ENCODE data around the gene GBGT1. TPM values are rescaled to one million over a fixed set of nuclear protein-coding genes. Genes with fewer than 3 reads are reported as not detected.

Gene GBGT1
- total RNA-seq, 4 donors from 2014 or later: 11.3 to 18.0 (median 15.6) TPM

DNA sequence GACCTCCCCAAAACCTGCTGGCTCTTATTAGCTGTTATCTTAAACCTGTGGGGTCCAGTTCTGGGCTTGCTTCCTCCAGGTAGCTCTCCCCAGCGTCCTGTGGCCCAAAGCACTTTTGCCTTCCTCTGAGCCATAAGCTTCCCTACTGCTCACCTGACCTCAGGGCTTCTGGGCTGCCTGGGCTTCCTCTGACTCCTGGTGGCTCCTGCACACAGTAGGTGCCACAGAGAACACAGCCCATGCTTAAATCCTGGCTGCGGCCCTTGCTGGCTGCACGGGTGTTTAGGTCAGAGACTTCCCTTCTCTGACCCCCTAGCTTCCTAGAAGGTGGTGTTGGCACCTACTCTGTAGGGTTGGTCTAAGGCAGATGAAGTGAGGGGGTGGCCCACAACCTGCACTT lies 45.1 kb downstream of the GBGT1 start:
- Histone ChIP-seq H3K27me3 (no peaks in the 10 kb centered on the region), H3K27ac (peak overlapping the region in 3 of 4 donors; percentile 91 to 94 (median 91)), H3K4me3 (no peak overlapping the region), H3K4me1 (peaks cover 0 to 88% (median 68%) of the 10 kb centered on the region in 3 donors), H3K36me3 (no peaks in the 10 kb centered on the region), H3K9me3 (no peaks in the 10 kb centered on the region)
- ATAC-seq: no peak
- 53% methylated on average over 3 of the region's 3 CpGs; no CpG with 5 or more reads in 1 of the 2 donors for WGBS, 2 donors (ENCODE audit: low coverage in 1 of 2)
- TF ChIP-seq, protein P1, sequence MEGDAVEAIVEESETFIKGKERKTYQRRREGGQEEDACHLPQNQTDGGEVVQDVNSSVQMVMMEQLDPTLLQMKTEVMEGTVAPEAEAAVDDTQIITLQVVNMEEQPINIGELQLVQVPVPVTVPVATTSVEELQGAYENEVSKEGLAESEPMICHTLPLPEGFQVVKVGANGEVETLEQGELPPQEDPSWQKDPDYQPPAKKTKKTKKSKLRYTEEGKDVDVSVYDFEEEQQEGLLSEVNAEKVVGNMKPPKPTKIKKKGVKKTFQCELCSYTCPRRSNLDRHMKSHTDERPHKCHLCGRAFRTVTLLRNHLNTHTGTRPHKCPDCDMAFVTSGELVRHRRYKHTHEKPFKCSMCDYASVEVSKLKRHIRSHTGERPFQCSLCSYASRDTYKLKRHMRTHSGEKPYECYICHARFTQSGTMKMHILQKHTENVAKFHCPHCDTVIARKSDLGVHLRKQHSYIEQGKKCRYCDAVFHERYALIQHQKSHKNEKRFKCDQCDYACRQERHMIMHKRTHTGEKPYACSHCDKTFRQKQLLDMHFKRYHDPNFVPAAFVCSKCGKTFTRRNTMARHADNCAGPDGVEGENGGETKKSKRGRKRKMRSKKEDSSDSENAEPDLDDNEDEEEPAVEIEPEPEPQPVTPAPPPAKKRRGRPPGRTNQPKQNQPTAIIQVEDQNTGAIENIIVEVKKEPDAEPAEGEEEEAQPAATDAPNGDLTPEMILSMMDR (IDR thresholded peaks at IDR 0.05): no peak
- TF ChIP-seq POLR2AphosphoS5 (IDR thresholded peaks at IDR 0.05) (no peak), EP300 (IDR thresholded peaks at IDR 0.05) (no peak), POLR2A (IDR thresholded peaks at IDR 0.05) (no peak)

DNA sequence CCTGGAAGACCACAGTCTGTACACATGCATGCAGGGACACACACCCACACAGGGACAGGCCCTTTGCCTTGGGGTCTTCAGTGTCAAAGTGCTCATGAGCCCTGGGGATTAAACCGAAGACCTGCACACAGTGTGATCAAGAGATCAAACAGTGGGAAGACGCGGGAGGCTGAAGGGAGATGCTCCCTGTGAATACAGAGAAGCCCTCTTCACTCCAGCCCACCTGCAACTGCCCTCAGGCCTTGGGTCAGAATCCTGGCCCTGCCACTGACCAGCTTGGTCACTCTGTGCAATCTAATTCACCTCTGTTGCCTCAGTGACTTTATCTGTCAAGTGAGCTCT lies 45.6 kb downstream of the GBGT1 start:
- Histone ChIP-seq H3K27ac (peak overlapping the region in 3 of 4 donors; percentile 91 to 94 (median 91)), H3K4me1 (peaks cover 0 to 92% (median 72%) of the 10 kb centered on the region in 3 donors), H3K36me3 (no peaks in the 10 kb centered on the region), H3K27me3 (no peaks in the 10 kb centered on the region), H3K4me3 (no peak overlapping the region), H3K9me3 (no peaks in the 10 kb centered on the region)
- ATAC-seq: no peak
- no peak for TF ChIP-seq POLR2AphosphoS5 (IDR thresholded peaks at IDR 0.05)
- TF ChIP-seq, protein P1 (IDR thresholded peaks at IDR 0.05): no peak
- no peak for TF ChIP-seq EP300 (IDR thresholded peaks at IDR 0.05)
- TF ChIP-seq POLR2A (IDR thresholded peaks at IDR 0.05): no peak
- WGBS, 2 donors (ENCODE audit: low coverage in 1 of 2): no CpG with 5 or more reads among the region's 3 CpGs

DNA sequence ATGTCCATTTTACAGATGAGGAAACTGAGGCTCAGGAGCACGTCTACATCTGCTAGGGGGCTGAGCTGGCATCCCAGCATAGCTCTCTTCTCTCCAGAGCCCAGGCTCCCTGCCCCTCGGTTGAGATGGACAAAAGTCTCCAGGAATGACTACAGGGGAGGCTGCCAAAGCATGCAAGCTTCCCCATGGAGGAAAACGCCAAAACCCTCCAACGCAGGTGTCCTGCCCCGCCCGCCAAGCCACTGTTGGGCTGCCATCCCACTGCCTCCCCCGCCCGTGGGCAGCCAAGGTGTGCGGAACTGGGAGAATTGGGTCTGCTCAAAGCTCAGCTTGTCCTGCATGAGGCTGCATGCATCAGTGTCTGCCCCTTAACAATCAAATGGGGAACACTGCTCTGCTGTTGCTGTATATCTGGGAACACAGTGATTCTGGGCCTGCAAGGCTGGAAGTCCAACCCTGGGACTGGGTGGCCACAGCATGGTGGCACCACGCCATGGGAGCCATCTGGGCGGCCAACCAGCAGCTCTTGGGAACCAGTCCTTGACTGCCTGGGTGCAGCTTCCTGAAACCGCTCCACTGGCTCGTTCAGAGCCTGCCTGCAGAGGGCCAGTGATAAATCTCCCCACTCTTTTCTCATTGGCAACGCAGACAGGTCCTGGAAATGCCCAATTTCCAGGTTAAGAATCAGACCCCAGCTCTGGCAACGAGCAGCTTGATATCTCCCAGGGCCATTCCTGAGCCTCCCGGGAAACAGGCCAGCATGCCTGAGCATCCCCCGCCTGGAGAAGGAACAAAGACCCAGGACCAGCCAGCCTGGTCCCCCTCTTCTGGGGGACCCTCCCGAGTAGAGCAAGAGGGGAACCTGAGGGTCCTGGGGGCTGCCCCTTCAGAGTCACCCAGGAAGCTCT lies 46.2 kb downstream of the GBGT1 start:
- peaks cover 0 to 95% (median 78%) of the 10 kb centered on the region in 3 donors for H3K4me1 ChIP-seq
- no peak for TF ChIP-seq EP300 (IDR thresholded peaks at IDR 0.05)
- TF ChIP-seq, protein P1 (IDR thresholded peaks at IDR 0.05): no peak
- no peak for TF ChIP-seq POLR2A (IDR thresholded peaks at IDR 0.05)
- TF ChIP-seq POLR2AphosphoS5 (IDR thresholded peaks at IDR 0.05): no peak
- no peak overlapping the region for H3K4me3 ChIP-seq
- H3K36me3 ChIP-seq: no peaks in the 10 kb centered on the region
- H3K27me3 ChIP-seq: no peaks in the 10 kb centered on the region
- no peaks in the 10 kb centered on the region for H3K9me3 ChIP-seq
- WGBS, 2 donors (ENCODE audit: low coverage in 1 of 2): no CpG with 5 or more reads among the region's 18 CpGs
- ATAC-seq: no peak
- peak overlapping the region in 2 of 4 donors; percentile 7 to 94 for H3K27ac ChIP-seq

DNA sequence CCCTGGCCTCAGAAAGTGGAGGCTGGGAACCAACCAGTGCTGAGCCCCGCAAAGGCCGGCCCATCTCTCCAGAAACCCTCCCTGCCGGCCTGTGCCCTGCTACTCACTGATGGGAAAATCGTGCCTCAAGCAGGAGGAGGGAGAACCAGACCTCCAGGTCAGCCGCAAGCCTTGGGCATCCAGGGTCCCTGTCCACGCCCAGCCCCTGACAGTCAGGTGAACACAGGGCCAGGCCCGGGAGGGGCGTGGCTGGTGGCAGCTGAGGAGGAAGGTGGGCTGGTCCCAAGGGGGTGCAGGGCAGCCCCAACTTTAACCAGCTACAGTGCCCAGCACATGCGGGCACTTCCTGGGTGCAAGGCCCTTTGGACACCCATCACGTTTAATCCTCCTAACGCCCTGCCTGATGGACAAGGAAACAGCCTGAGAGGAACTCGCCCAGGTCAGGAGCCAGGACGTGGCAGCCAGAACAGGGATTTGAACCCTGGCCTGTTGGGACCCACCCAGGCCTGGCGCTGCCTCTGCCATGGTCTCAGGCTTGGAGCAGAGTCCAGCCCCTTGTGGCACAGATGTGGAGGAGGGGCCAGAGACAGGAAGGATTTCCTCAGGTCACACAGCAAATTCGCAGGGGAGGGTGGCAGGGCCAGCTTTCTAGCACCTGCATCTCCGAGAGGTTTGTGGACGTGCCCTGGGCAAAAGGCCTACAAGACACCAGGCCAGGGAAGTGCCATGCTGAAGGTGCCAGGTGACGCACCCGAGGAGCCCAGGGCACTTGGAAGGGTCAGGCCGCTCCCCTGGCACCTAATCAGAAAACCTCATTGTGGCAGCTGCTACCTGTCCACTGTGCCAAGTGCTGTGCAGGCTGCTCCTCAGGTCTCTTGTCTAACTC lies 47.1 kb downstream of the GBGT1 start:
- no peak for ATAC-seq
- no peaks in the 10 kb centered on the region for H3K9me3 ChIP-seq
- H3K27ac ChIP-seq: peak overlapping the region in 2 of 4 donors; percentile 78 to 79
- no peaks in the 10 kb centered on the region for H3K27me3 ChIP-seq
- H3K4me3 ChIP-seq: no peak overlapping the region
- no CpG with 5 or more reads among the region's 20 CpGs for WGBS, 2 donors (ENCODE audit: low coverage in 1 of 2)
- H3K36me3 ChIP-seq: peaks cover 0 to 6% of the 10 kb centered on the region in 2 donors
- H3K4me1 ChIP-seq: peaks cover 0 to 95% (median 78%) of the 10 kb centered on the region in 3 donors
- TF ChIP-seq EP300 (IDR thresholded peaks at IDR 0.05): no peak
- TF ChIP-seq POLR2AphosphoS5 (IDR thresholded peaks at IDR 0.05): no peak
- TF ChIP-seq, protein P1 (IDR thresholded peaks at IDR 0.05): no peak
- no peak for TF ChIP-seq POLR2A (IDR thresholded peaks at IDR 0.05)

All from gastroesophageal sphincter (tissue), 4 donors.